Measurements from ENCODE around the gene USP20. TPM values are rescaled to one million over a fixed set of nuclear protein-coding genes. Genes with fewer than 3 reads are reported as not detected.

USP20 gene
- total RNA-seq, 2 donors from 2014 or later, result 24.4 to 25.8 TPM

- no peak overlapping the region for H3K27ac ChIP-seq (ENCODE audit: low read depth, low read length)
- H3K9ac ChIP-seq (ENCODE audit: extremely low read depth, low read length, poor library complexity, severe bottlenecking), result no peak overlapping the region
- DNase-seq, result no peak
- Mint-ChIP-seq H3K27me3 (ENCODE audit: insufficient read depth) (no peaks in the 10 kb centered on the region), H3K36me3 (ENCODE audit: low read depth) (peaks cover 47% of the 10 kb centered on the region), H3K9me3 (no peaks in the 10 kb centered on the region), H3K4me1 (no peaks in the 10 kb centered on the region), H3K4me3 (no peak overlapping the region), H3K27ac (no peak overlapping the region)
- H3K9me3 ChIP-seq (ENCODE audit: control insufficient read depth, low read length), result no peaks in the 10 kb centered on the region
- no peaks in the 10 kb centered on the region for H3K4me1 ChIP-seq (ENCODE audit: control insufficient read depth, insufficient read depth, low read length)
- no peaks in the 10 kb centered on the region for H3K27me3 ChIP-seq (ENCODE audit: control insufficient read depth, insufficient read depth, low read length, poor library complexity, severe bottlenecking)
- H3K36me3 ChIP-seq (ENCODE audit: control insufficient read depth, insufficient read depth, low read length), result peaks cover 34% of the 10 kb centered on the region
- 57 to 59% methylated on average over 3 of the region's 3 CpGs for WGBS, 2 experiments (ENCODE audit: insufficient coverage in 1 of 2, insufficient read length in 1 of 2)
- no peak for TF ChIP-seq CTCF (conservative IDR thresholded peaks at IDR 0.05)
- H3K4me3 ChIP-seq (ENCODE audit: low read length), result no peak overlapping the region
These were observed 18.4 kb downstream of the USP20 start for GRCh38 chr9:129853614-129854013.

- H3K36me3 ChIP-seq (ENCODE audit: control insufficient read depth, insufficient read depth, low read length), result peaks cover 34% of the 10 kb centered on the region
- H3K9ac ChIP-seq (ENCODE audit: extremely low read depth, low read length, poor library complexity, severe bottlenecking), result no peak overlapping the region
- no peak for DNase-seq
- H3K27me3 ChIP-seq (ENCODE audit: control insufficient read depth, insufficient read depth, low read length, poor library complexity, severe bottlenecking), result no peaks in the 10 kb centered on the region
- no peak overlapping the region for H3K27ac ChIP-seq (ENCODE audit: low read depth, low read length)
- H3K4me3 ChIP-seq (ENCODE audit: low read length), result no peak overlapping the region
- Mint-ChIP-seq H3K9me3 (no peaks in the 10 kb centered on the region), H3K27ac (no peak overlapping the region), H3K36me3 (ENCODE audit: low read depth) (peaks cover 49% of the 10 kb centered on the region), H3K27me3 (ENCODE audit: insufficient read depth) (no peaks in the 10 kb centered on the region), H3K4me1 (no peaks in the 10 kb centered on the region), H3K4me3 (no peak overlapping the region)
- H3K9me3 ChIP-seq (ENCODE audit: control insufficient read depth, low read length), result no peaks in the 10 kb centered on the region
- no peaks in the 10 kb centered on the region for H3K4me1 ChIP-seq (ENCODE audit: control insufficient read depth, insufficient read depth, low read length)
- 80 to 95% methylated on average over 1 to 4 of the region's 4 CpGs for WGBS, 2 experiments (ENCODE audit: insufficient coverage in 1 of 2, insufficient read length in 1 of 2)
- no peak for TF ChIP-seq CTCF (conservative IDR thresholded peaks at IDR 0.05)
These were observed 19.4 kb downstream of the USP20 start for GRCh38 chr9:129854588-129855110.

DNA sequence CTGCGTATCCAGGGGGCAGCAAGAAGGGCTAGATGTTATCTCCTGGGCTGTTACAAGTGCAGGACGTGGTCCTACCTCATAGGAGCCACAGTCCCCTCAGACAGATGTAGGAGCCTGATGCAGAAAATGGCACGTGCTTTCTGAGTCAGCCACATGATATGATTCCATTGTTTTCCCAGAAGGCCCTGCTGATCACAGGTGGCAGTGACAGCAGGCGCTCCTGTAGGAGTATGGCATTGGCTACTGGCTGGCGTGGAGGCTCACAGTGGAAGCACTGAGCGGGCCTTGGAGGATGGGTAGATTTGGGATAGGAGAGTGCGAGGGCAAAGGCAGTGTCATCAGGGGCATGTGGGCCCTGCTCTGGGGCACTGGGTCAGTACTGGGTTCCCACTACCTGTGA, 21.9 kb downstream of the USP20 start:
- Histone ChIP-seq H3K9ac (ENCODE audit: extremely low read depth, low read length, poor library complexity, severe bottlenecking) (no peak overlapping the region), H3K9me3 (ENCODE audit: control insufficient read depth, low read length) (no peaks in the 10 kb centered on the region), H3K27ac (ENCODE audit: low read depth, low read length) (no peak overlapping the region), H3K4me1 (ENCODE audit: control insufficient read depth, insufficient read depth, low read length) (no peaks in the 10 kb centered on the region), H3K36me3 (ENCODE audit: control insufficient read depth, insufficient read depth, low read length) (peaks cover 31% of the 10 kb centered on the region), H3K27me3 (ENCODE audit: control insufficient read depth, insufficient read depth, low read length, poor library complexity, severe bottlenecking) (no peaks in the 10 kb centered on the region), H3K4me3 (ENCODE audit: low read length) (no peak overlapping the region)
- Mint-ChIP-seq H3K9me3 (no peaks in the 10 kb centered on the region), H3K27ac (no peak overlapping the region), H3K4me3 (no peak overlapping the region), H3K27me3 (ENCODE audit: insufficient read depth) (no peaks in the 10 kb centered on the region), H3K4me1 (no peaks in the 10 kb centered on the region), H3K36me3 (ENCODE audit: low read depth) (peaks cover 45% of the 10 kb centered on the region)
- 95 to 100% methylated on average over 4 to 7 of the region's 7 CpGs for WGBS, 2 experiments (ENCODE audit: insufficient coverage in 1 of 2, insufficient read length in 1 of 2)
- DNase-seq, result no peak
- no peak for TF ChIP-seq CTCF (conservative IDR thresholded peaks at IDR 0.05)
